Measurements from ENCODE around the gene ZNF746.
"Not testable (repeated sequence)": the region's sequence is repeated elsewhere in the genome, so short reads cannot be mapped to it uniquely, and the experiment has no call there.

Gene ZNF746

GRCh38 chr7:149450821-149451220 is 46.8 kb downstream of the ZNF746 start:
- peaks cover 63% of the 10 kb centered on the region for H3K36me3 ChIP-seq (ENCODE audit: insufficient read depth, low read length)
- H3K27ac ChIP-seq: no peak overlapping the region
- TF ChIP-seq FOXP2 (optimal IDR thresholded peaks at IDR 0.05; ENCODE audit: control extremely low read depth, extremely low read length, insufficient read depth) (no peak), EZH2 (IDR thresholded peaks at IDR 0.05) (no peak), POLR2AphosphoS5 (IDR thresholded peaks at IDR 0.05; ENCODE audit: borderline replicate concordance, low read depth, low read length) (no peak)
- H3K9ac ChIP-seq (ENCODE audit: insufficient read length): no peak overlapping the region
- H3K4me3 ChIP-seq: no peak overlapping the region
- no peaks in the 10 kb centered on the region for H3K9me3 ChIP-seq (ENCODE audit: low read depth, low read length)
- no peak for DNase-seq (ENCODE audit: low read depth, low spot score)

- Histone ChIP-seq H3K4me3 (no peak overlapping the region), H3K9ac (ENCODE audit: insufficient read length) (no peak overlapping the region), H3K36me3 (ENCODE audit: insufficient read depth, low read length) (peaks cover 61% of the 10 kb centered on the region), H3K9me3 (ENCODE audit: low read depth, low read length) (no peaks in the 10 kb centered on the region), H3K27ac (no peak overlapping the region)
- TF ChIP-seq FOXP2 (optimal IDR thresholded peaks at IDR 0.05; ENCODE audit: control extremely low read depth, extremely low read length, insufficient read depth): no peak
- TF ChIP-seq EZH2 (IDR thresholded peaks at IDR 0.05): no peak
- no peak for TF ChIP-seq POLR2AphosphoS5 (IDR thresholded peaks at IDR 0.05; ENCODE audit: borderline replicate concordance, low read depth, low read length)
- no peak for DNase-seq (ENCODE audit: low read depth, low spot score)
These were observed 47.7 kb downstream of the ZNF746 start for GRCh38 chr7:149449897-149450296.

- Histone ChIP-seq H3K36me3 (ENCODE audit: insufficient read depth, low read length) (peaks cover 52% of the 10 kb centered on the region), H3K4me3 (no peak overlapping the region), H3K9ac (ENCODE audit: insufficient read length) (no peak overlapping the region), H3K27ac (no peak overlapping the region), H3K9me3 (ENCODE audit: low read depth, low read length) (no peaks in the 10 kb centered on the region)
- no peak for DNase-seq (ENCODE audit: low read depth, low spot score)
- no peak for TF ChIP-seq FOXP2 (optimal IDR thresholded peaks at IDR 0.05; ENCODE audit: control extremely low read depth, extremely low read length, insufficient read depth)
- TF ChIP-seq POLR2AphosphoS5 (IDR thresholded peaks at IDR 0.05; ENCODE audit: borderline replicate concordance, low read depth, low read length): no peak
- no peak for TF ChIP-seq EZH2 (IDR thresholded peaks at IDR 0.05)
These were observed 48.6 kb downstream of the ZNF746 start for GRCh38 chr7:149448961-149449360.

GRCh38 chr7:149446026-149446425 is 51.6 kb downstream of the ZNF746 start:
- not testable (repeated sequence) for H3K9me3 ChIP-seq (ENCODE audit: low read depth, low read length)

DNA sequence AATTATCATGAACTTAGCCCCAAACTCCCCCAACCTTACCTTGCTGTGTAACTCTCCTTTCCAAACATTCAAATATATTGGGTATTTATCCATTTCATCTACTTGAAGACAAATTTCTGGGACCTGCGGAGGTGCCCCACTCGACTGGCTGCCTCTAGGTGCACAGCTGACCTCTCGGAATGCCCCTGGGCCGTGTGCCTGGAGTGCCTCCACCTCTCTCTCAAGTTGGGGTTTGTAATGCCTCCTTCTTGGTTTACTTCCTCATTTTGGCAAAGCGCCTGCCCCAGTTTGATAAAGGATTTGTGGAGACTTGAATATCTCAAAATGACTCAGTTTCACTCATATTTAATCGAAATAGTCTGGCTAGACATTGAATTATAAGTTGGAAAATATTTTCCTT is 53.3 kb downstream of the ZNF746 start:
- no peak overlapping the region for H3K4me3 ChIP-seq
- no peak for DNase-seq (ENCODE audit: low read depth, low spot score)
- TF ChIP-seq EZH2 (IDR thresholded peaks at IDR 0.05) (no peak), POLR2AphosphoS5 (IDR thresholded peaks at IDR 0.05; ENCODE audit: borderline replicate concordance, low read depth, low read length) (no peak)
- peaks cover 29% of the 10 kb centered on the region; the same call in 1 of the 2 replicates for H3K36me3 ChIP-seq (ENCODE audit: insufficient read depth, low read length)
- no peaks in the 10 kb centered on the region for H3K9me3 ChIP-seq (ENCODE audit: low read depth, low read length)
- peak overlapping the region; percentile 22; the same call in 1 of the 2 replicates for H3K27ac ChIP-seq
- no peak overlapping the region for H3K9ac ChIP-seq (ENCODE audit: insufficient read length)

More at GRCh38 chr7:149446026-149446425, 51.6 kb downstream of the ZNF746 start:
- H3K27ac ChIP-seq; DNase-seq (ENCODE audit: low read depth, low spot score); H3K4me3 ChIP-seq; H3K9ac ChIP-seq (ENCODE audit: insufficient read length): not testable (repeated sequence)
- H3K36me3 ChIP-seq (ENCODE audit: insufficient read depth, low read length): peaks cover 46% of the 10 kb centered on the region

- DNase-seq (ENCODE audit: low read depth, low spot score): no peak
These were observed 54.1 kb downstream of the ZNF746 start for GRCh38 chr7:149443523-149443922.

DNA sequence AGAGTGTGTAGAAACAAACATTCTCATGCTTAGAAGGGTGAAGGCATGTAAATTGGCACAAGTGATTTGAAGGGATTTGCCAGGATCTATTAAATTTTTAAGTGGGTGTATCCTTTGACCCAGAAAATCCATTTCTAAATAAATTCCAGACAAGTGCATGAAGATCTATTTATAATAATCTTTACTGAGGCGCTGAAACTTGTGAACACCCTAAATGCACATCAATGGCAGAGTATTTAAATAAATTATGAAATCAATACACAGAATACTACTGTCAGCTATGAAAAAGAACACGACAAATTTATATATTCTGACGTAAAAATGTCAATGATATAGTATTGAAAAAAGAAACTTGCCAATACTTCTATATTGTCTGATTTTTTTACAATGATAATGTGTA is 54.7 kb downstream of the ZNF746 start:
- Histone ChIP-seq H3K4me3 (peak overlapping the region; percentile 27), H3K36me3 (ENCODE audit: insufficient read depth, low read length) (peaks cover 21% of the 10 kb centered on the region; the same call in 1 of the 2 replicates), H3K27ac (peak overlapping the region; percentile 77), H3K9me3 (ENCODE audit: low read depth, low read length) (no peaks in the 10 kb centered on the region), H3K9ac (ENCODE audit: insufficient read length) (no peak overlapping the region)
- no peak for TF ChIP-seq EZH2 (IDR thresholded peaks at IDR 0.05)
- TF ChIP-seq POLR2AphosphoS5 (IDR thresholded peaks at IDR 0.05; ENCODE audit: borderline replicate concordance, low read depth, low read length): no peak
- no peak for DNase-seq (ENCODE audit: low read depth, low spot score)

More at GRCh38 chr7:149443523-149443922, 54.1 kb downstream of the ZNF746 start:
- no peak overlapping the region for H3K9ac ChIP-seq (ENCODE audit: insufficient read length)
- TF ChIP-seq POLR2AphosphoS5 (IDR thresholded peaks at IDR 0.05; ENCODE audit: borderline replicate concordance, low read depth, low read length): no peak
- TF ChIP-seq EZH2 (IDR thresholded peaks at IDR 0.05): no peak
- TF ChIP-seq FOXP2 (optimal IDR thresholded peaks at IDR 0.05; ENCODE audit: control extremely low read depth, extremely low read length, insufficient read depth): no peak
- H3K9me3 ChIP-seq (ENCODE audit: low read depth, low read length): no peaks in the 10 kb centered on the region
- H3K36me3 ChIP-seq (ENCODE audit: insufficient read depth, low read length): peaks cover 21% of the 10 kb centered on the region; the same call in 1 of the 2 replicates
- H3K4me3 ChIP-seq: peak overlapping the region; percentile 27
- peak overlapping the region; percentile 77 for H3K27ac ChIP-seq

- H3K27ac ChIP-seq: no peak overlapping the region
- no peak for DNase-seq (ENCODE audit: low read depth, low spot score)
- H3K9me3 ChIP-seq (ENCODE audit: low read depth, low read length): no peaks in the 10 kb centered on the region
- no peak overlapping the region for H3K9ac ChIP-seq (ENCODE audit: insufficient read length)
- TF ChIP-seq EZH2 (IDR thresholded peaks at IDR 0.05) (no peak), FOXP2 (optimal IDR thresholded peaks at IDR 0.05; ENCODE audit: control extremely low read depth, extremely low read length, insufficient read depth) (no peak), POLR2AphosphoS5 (IDR thresholded peaks at IDR 0.05; ENCODE audit: borderline replicate concordance, low read depth, low read length) (no peak)
- H3K36me3 ChIP-seq (ENCODE audit: insufficient read depth, low read length): peaks cover 6% of the 10 kb centered on the region; the same call in 1 of the 2 replicates
- H3K4me3 ChIP-seq: no peak overlapping the region
These were observed 57.4 kb downstream of the ZNF746 start for GRCh38 chr7:149440222-149440621.

DNA sequence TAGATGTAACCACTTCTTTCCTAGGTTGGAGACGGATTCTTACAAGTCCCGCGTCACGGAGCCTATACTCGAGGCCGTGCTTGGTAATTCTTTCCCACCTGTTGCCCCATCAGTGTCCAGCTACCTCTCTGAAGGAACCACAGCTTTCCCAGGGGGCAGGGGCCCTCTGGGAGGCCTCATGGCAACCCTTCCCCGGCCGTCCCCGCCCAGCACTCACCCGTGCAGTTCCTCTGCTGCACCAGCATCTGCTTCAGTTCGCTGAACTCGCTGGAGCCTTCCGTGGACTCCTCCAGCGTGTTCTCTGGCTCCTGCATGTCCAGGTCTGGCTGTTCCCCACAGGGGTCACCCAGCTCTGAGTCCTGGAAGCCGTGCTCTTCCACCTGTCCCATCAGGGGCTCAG is 61.3 kb downstream of the ZNF746 start:
- Histone ChIP-seq H3K36me3 (ENCODE audit: insufficient read depth, low read length) (peaks cover 13% of the 10 kb centered on the region; the same call in 1 of the 2 replicates), H3K9me3 (ENCODE audit: low read depth, low read length) (no peaks in the 10 kb centered on the region)
- no peak for TF ChIP-seq FOXP2 (optimal IDR thresholded peaks at IDR 0.05; ENCODE audit: control extremely low read depth, extremely low read length, insufficient read depth)
- no peak for TF ChIP-seq EZH2 (IDR thresholded peaks at IDR 0.05)
- no peak for TF ChIP-seq POLR2AphosphoS5 (IDR thresholded peaks at IDR 0.05; ENCODE audit: borderline replicate concordance, low read depth, low read length)

More for the DNA sequence above, 61.3 kb downstream of the ZNF746 start:
- Histone ChIP-seq H3K27ac (no peak overlapping the region), H3K9ac (ENCODE audit: insufficient read length) (no peak overlapping the region), H3K4me3 (no peak overlapping the region)
- DNase-seq (ENCODE audit: low read depth, low spot score): no peak
